ENCODE measurements around the gene ARID5B.

- no peak for TF ChIP-seq EZH2 (IDR thresholded peaks at IDR 0.05; ENCODE audit: borderline replicate concordance, low read depth, low read length, severe bottlenecking)
- TF ChIP-seq, protein P1, sequence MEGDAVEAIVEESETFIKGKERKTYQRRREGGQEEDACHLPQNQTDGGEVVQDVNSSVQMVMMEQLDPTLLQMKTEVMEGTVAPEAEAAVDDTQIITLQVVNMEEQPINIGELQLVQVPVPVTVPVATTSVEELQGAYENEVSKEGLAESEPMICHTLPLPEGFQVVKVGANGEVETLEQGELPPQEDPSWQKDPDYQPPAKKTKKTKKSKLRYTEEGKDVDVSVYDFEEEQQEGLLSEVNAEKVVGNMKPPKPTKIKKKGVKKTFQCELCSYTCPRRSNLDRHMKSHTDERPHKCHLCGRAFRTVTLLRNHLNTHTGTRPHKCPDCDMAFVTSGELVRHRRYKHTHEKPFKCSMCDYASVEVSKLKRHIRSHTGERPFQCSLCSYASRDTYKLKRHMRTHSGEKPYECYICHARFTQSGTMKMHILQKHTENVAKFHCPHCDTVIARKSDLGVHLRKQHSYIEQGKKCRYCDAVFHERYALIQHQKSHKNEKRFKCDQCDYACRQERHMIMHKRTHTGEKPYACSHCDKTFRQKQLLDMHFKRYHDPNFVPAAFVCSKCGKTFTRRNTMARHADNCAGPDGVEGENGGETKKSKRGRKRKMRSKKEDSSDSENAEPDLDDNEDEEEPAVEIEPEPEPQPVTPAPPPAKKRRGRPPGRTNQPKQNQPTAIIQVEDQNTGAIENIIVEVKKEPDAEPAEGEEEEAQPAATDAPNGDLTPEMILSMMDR (IDR thresholded peaks at IDR 0.05; ENCODE audit: borderline replicate concordance, extremely low read depth, low read length, poor library complexity, severe bottlenecking): no peak
Observed at GRCh38 chr10:62058476-62058875, 157.0 kb downstream of the ARID5B start.
